Cardiac fibroblast (primary cell): ENCODE measurements around the gene TIAL1.

Experiments used
- DNase-seq, 2 donors: peaks; one replicate each; pipeline versions ENCODE4 v3.0.0 to v3.0.0-alpha.2; 2010; ENCODE audit warnings: low read depth in 2 of 2
- H3K4me3 ChIP-seq, 2 donors: replicated peaks in 1 of 2; 1 replicate in 1 of 2; 2 replicates in 1 of 2; pipeline ENCODE4 v1.5.1; 2011; ENCODE audit warnings: low read depth in 2 of 2, low read length in 2 of 2, mild to moderate bottlenecking in 2 of 2, moderate library complexity in 1 of 2
- TF ChIP-seq, protein P1 (sequence below): IDR thresholded peaks from one replicate; pipeline ENCODE4 v1.5.1; 2011; ENCODE audit warnings: low read depth, mild to moderate bottlenecking, low read length, inconsistent platforms

The TIAL1 gene

DNA sequence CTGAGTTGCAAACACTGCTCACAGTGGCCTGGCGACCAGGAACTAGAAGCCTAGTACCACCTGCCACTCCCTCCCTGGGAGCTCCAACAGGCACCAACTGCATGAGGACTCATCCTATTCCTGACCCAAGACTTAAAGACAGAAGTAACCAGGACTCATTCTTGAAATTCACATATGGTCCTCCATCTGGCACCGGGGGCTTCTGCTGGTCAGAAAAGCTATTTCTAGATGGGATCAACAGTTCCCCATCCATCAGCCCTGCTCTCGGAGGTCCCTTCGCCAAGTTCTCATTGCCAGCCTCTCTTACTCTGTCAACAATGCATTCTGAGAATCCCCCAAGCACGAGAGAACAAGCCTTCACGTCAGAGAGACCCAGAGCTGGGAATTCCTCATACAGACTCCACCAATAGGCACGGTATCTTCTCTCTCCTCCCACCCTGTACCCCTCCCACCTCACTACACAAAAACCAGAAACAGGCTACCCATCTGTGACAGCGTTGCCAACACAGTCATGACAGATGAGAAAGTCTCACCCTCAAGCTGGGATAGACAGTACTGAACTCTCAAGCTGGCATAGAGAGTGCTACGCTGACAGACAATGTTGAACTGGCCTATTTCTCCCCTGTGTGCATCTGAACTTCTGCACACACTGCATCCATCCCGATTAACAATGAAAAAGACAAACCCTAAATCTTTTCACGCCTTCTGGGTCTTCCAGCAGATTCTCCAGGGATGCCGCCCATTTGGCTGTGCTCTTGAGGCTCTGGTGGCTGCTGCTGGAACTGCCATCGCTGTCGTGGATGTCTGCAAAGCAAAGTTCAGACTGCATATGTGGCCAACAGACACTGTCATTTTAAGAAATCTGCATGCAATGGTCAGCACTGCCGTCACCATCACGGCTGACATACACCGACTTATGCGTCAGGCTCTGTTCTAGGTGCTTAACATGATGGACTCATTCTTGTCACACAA, 69.9 kb downstream of the TIAL1 start:
- no peak overlapping the region for H3K4me3 ChIP-seq
- no peak for DNase-seq
- TF ChIP-seq, protein P1, sequence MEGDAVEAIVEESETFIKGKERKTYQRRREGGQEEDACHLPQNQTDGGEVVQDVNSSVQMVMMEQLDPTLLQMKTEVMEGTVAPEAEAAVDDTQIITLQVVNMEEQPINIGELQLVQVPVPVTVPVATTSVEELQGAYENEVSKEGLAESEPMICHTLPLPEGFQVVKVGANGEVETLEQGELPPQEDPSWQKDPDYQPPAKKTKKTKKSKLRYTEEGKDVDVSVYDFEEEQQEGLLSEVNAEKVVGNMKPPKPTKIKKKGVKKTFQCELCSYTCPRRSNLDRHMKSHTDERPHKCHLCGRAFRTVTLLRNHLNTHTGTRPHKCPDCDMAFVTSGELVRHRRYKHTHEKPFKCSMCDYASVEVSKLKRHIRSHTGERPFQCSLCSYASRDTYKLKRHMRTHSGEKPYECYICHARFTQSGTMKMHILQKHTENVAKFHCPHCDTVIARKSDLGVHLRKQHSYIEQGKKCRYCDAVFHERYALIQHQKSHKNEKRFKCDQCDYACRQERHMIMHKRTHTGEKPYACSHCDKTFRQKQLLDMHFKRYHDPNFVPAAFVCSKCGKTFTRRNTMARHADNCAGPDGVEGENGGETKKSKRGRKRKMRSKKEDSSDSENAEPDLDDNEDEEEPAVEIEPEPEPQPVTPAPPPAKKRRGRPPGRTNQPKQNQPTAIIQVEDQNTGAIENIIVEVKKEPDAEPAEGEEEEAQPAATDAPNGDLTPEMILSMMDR, result peak; percentile 18

DNA sequence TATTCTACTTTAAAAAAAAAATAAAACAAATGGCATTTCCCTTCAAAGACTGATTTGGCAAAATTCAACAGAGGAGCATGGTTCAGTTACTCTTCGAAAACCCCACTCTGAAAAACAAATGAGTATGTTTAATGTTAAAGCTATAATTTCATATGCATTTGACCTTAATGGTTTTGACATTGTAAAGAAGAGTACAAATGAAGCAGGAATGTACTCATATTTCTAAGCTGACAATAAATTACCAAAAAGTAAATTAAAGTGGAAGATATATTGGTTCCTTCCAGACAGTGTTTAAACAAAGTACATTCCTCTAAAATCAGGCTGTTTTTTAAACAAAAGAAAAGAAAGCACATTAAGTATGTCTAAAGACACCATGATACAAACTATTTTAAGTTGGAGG, 70.6 kb downstream of the TIAL1 start:
- no peak overlapping the region for H3K4me3 ChIP-seq
- TF ChIP-seq, protein P1, result no peak
- DNase-seq, result no peak

DNA sequence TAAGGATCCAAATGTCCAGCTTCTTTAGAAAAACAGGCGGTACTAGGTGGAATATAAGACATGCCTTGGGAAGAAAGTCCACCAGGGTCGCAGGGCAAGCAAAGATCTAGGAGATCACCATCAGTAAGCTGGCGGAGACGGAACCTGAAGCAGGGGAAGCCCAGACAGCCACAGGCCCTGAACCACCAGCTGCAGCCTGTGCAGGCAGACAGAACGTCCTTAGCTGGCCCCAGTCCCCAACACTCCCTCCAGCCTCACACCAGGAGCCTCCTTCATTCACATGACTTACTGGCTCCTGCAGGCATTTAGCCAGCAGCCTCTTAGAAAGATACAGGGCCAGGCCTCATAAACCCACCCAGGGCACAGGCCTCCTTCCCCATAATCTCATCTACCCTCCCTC, 71.6 kb downstream of the TIAL1 start:
- no peak overlapping the region for H3K4me3 ChIP-seq
- DNase-seq, result no peak
- TF ChIP-seq, protein P1, result no peak

DNA sequence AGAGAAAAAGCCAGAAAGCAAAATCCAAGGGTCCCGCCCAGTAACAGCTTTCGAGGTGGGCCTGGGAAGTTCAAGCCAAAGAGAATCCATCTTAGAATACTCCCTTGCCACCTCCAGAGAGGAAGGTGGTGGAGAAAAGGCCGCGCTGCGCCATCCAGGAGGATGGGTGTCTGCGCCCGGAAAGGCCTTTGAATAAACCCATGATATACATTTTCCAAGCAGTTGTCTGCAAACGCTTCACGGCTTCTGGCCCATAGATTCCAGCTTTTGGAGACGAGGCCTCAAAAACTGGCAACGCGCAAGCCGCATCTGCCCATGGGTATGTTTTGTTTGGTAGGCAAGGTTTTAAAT, 72.1 kb downstream of the TIAL1 start:
- no peak overlapping the region for H3K4me3 ChIP-seq
- TF ChIP-seq, protein P1, result no peak
- no peak for DNase-seq

DNA sequence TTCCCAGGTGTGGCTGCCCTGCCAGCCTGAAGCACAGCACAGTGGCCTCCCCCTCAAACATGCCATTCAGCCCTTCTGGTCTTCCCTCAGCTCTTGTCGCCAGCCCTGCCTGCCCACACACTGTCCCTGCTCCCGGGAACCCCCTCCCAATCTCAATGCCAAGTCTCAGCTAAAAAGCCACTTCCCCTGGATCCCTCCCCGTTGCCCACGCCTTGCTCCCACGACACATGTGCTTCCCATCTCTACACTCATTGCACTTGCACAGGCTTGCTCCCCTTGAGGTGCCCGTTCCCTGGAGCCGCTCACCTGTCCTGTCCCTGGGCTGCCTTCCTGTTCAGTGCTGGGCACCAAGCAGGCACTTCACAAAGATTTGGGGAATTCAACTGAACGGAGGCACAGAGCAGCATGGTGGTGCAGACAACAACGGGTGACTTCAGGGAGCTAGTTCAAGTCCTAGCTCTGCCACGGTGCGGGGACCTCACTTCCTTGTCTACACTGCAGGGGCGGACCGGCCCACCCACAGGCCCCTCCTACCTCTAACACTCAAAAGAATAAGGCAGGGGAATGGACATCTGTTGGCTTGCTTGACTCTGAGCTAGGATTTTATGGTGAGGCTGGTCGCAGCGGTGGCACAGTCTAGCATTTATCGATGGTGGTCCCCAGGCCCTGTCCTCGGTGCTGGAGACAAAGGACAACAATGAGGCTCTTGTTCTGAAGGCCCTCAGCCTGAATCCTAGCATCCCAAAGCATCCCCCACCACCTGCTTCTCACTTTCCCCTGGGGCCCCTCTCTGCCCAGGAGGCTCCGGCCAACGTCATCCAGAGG, 72.7 kb downstream of the TIAL1 start:
- H3K4me3 ChIP-seq, result no peak overlapping the region
- no peak for DNase-seq
- TF ChIP-seq, protein P1, result no peak
